ENCODE results near the gene PXK. TPM values are rescaled to one million over a fixed set of nuclear protein-coding genes. Genes with fewer than 3 reads are reported as not detected.

Gene PXK
- total RNA-seq, 2 donors from 2014 or later = 19.6 to 21.8 TPM

DNA sequence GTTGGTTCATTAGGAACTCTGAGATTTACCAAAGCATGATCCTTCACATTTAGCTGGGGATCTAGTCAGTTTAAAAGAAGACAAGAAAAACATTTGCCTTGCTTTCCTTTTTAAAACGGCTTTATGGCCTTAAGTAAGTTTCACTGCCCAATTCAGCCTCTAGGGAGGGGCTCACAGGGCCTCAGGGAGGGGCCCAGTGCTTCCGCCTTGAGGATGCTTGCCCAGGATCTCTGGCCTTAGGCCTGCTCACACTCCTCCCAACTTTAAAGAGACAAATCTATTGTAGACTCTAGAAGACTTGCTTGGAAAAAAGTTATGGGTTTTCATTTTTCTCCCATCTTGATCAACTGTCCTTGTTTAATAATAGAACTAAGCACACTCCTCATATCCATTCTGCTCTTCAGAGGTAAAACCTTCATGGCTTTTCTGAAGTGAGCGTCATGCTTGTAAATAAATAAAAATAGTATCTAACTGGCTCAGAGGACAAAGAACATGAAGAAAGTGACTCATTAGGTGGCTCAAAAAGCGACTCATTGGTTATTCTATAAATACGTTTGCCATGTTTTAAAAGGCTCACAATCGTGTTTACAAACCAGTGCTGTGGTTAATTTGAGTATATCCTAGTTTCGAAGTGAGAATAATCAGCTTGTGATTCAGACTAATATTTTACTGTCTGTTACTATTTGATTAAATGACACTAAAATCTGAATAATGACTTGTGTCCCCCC is 87.3 kb downstream of the PXK start:
- Histone ChIP-seq H3K4me1 (replicated peaks) (no peaks in the 10 kb centered on the region), H3K27me3 (replicated peaks; ENCODE audit: insufficient read depth) (no peaks in the 10 kb centered on the region), H3K27ac (peak overlapping the region; percentile 2 to 32), H3K36me3 (no peaks in the 10 kb centered on the region), H3K4me3 (no peak overlapping the region), H3K9me3 (no peaks in the 10 kb centered on the region)
- no peak for DNase-seq (ENCODE audit: low spot score)
- WGBS = 41% methylated on average over 7 of the region's 7 CpGs
- no peak for TF ChIP-seq POLR2AphosphoS5 (IDR thresholded peaks at IDR 0.05)
- TF ChIP-seq, protein P1, sequence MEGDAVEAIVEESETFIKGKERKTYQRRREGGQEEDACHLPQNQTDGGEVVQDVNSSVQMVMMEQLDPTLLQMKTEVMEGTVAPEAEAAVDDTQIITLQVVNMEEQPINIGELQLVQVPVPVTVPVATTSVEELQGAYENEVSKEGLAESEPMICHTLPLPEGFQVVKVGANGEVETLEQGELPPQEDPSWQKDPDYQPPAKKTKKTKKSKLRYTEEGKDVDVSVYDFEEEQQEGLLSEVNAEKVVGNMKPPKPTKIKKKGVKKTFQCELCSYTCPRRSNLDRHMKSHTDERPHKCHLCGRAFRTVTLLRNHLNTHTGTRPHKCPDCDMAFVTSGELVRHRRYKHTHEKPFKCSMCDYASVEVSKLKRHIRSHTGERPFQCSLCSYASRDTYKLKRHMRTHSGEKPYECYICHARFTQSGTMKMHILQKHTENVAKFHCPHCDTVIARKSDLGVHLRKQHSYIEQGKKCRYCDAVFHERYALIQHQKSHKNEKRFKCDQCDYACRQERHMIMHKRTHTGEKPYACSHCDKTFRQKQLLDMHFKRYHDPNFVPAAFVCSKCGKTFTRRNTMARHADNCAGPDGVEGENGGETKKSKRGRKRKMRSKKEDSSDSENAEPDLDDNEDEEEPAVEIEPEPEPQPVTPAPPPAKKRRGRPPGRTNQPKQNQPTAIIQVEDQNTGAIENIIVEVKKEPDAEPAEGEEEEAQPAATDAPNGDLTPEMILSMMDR (IDR thresholded peaks at IDR 0.05) = no peak
- intact Hi-C loops (cut with DNase I) = loop anchor here (5.0 to 10.0 kb wide), 2 partner anchors 112 to 235 kb away; no protein-coding TSS in a partner anchor

DNA sequence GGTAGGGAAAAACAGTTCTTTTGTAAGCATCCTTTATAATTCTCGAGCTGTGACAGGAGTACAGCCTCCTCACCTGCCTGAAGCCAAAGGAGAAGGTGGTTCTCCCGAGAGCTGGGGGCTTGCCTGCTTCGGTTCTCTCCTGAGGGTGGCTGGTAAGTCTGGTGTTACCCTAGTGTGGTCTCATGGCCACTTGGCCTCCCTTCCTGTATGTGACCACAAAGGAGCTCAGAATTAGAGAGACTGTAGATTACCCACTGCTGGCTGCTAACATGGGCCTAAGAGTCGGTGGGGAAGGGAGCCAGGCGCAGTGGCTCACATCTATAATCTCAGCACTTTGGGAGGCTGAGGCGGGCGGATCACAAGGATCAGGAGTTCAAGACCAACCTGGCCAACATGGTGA is 88.3 kb downstream of the PXK start:
- WGBS = 76% methylated on average over 7 of the region's 7 CpGs
- no peak for TF ChIP-seq POLR2A (IDR thresholded peaks at IDR 0.05)
- TF ChIP-seq POLR2AphosphoS5 (IDR thresholded peaks at IDR 0.05) = no peak
- TF ChIP-seq, protein P1 (IDR thresholded peaks at IDR 0.05) = no peak
- intact Hi-C loops (cut with DNase I) = loop anchor here (5.0 kb wide), 1 partner anchor 111 kb away; no protein-coding TSS in a partner anchor
- H3K9me3 ChIP-seq = no peaks in the 10 kb centered on the region
- no peak overlapping the region for H3K27ac ChIP-seq
- no peak overlapping the region for H3K4me3 ChIP-seq
- no peaks in the 10 kb centered on the region for H3K4me1 ChIP-seq (replicated peaks)
- no peaks in the 10 kb centered on the region for H3K36me3 ChIP-seq
- no peak for DNase-seq (ENCODE audit: low spot score)
- no peaks in the 10 kb centered on the region for H3K27me3 ChIP-seq (replicated peaks; ENCODE audit: insufficient read depth)

DNA sequence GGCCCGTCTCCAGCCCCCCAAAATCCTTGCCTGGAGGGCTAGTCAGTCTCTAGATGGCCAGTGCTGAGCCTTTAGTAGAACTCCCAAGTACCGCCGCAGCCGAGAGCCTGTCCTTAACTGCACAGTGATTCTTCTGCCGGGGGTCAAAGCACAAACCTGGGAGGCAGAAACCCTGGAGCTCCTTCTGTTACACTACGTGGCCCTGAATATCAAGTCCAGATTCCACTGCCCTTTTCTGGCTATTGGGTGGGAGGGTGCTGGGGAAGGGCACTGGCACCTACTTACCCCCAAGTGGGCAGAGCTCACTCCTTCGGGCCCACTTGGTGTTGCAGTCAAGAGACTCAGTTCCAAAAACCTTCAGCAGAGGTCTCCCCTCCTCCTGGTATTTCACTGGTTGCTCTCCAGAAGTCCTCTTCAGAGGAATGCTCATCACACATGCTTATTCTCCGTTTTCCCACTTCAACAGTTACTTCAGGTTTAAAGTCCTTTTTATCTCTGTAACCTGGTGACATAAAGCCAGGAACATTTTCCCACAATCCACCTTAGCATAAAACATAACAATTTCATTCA is 90.1 kb downstream of the PXK start:
- TF ChIP-seq, protein P1 (IDR thresholded peaks at IDR 0.05) = peak in 2 of 4 experiments; percentile 6 to 28
- TF ChIP-seq POLR2A (IDR thresholded peaks at IDR 0.05) = no peak
- Histone ChIP-seq H3K27ac (no peak overlapping the region), H3K4me1 (replicated peaks) (no peaks in the 10 kb centered on the region), H3K9me3 (no peaks in the 10 kb centered on the region), H3K27me3 (replicated peaks; ENCODE audit: insufficient read depth) (no peaks in the 10 kb centered on the region), H3K4me3 (no peak overlapping the region), H3K36me3 (no peaks in the 10 kb centered on the region)
- intact Hi-C loops (cut with DNase I) = loop anchor here (5.0 kb wide), 1 partner anchor 109 kb away; no protein-coding TSS in a partner anchor
- DNase-seq (ENCODE audit: low spot score) = no peak
- 75% methylated on average over 8 of the region's 8 CpGs for WGBS

DNA sequence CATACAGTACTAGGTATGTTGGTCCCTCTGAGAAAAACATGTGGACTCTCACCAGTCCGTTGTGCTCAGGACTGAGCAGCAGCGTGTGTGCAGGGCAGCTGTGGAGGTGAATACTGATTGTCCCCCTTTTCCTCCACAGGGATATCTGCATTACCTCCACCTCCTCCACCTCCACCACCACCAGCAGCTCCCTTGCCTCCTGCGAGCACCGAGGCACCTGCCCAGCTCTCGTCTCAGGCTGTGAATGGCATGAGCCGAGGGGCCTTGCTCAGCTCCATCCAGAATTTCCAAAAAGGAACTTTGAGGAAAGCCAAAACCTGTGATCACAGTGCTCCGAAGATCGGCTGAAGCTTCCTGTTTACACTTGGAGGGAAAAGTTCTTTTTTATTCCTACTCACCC is 91.9 kb downstream of the PXK start:
- Histone ChIP-seq H3K27me3 (replicated peaks; ENCODE audit: insufficient read depth) (no peaks in the 10 kb centered on the region), H3K4me1 (replicated peaks) (peaks cover 5% of the 10 kb centered on the region), H3K27ac (no peak overlapping the region), H3K9me3 (no peaks in the 10 kb centered on the region), H3K4me3 (no peak overlapping the region), H3K36me3 (peaks cover 0 to 6% of the 10 kb centered on the region in 2 donors)
- intact Hi-C loops (cut with DNase I) = loop anchor here (5.0 kb wide), 1 partner anchor 108 kb away; no protein-coding TSS in a partner anchor
- no peak for DNase-seq (ENCODE audit: low spot score)
- TF ChIP-seq, protein P1 (IDR thresholded peaks at IDR 0.05) = no peak
- 63% methylated on average over 8 of the region's 8 CpGs for WGBS

DNA sequence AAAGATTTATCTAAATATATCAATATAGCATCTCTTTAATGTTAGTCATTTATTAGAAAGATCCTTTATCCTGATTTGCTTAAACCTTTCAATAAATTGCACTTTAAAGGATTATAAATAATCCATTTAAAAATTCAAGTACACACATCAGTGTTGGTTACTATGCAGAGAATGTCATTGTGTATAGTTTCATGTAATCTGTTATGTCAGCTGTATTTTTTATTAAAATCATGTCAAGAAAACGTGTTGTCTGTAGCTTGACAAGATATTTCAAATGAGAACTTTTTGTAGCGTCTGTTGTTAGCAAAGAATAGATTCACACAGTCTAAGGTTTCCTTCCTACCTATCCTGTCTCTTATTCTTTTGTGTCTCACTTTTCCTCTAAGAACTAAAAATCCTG is 93.1 kb downstream of the PXK start:
- intact Hi-C loops (cut with DNase I) = no loop called here
- peaks cover 5% of the 10 kb centered on the region for H3K4me1 ChIP-seq (replicated peaks)
- H3K4me3 ChIP-seq = no peak overlapping the region
- TF ChIP-seq POLR2A (IDR thresholded peaks at IDR 0.05) (no peak), POLR2AphosphoS5 (IDR thresholded peaks at IDR 0.05) (no peak)
- TF ChIP-seq, protein P1 (IDR thresholded peaks at IDR 0.05) = no peak
- H3K27ac ChIP-seq = no peak overlapping the region
- H3K9me3 ChIP-seq = no peaks in the 10 kb centered on the region
- DNase-seq (ENCODE audit: low spot score) = no peak
- WGBS = 66% methylated on average over 2 of the region's 2 CpGs
- H3K27me3 ChIP-seq (replicated peaks; ENCODE audit: insufficient read depth) = no peaks in the 10 kb centered on the region
- H3K36me3 ChIP-seq = peaks cover 0 to 6% of the 10 kb centered on the region in 2 donors
